HCT116 (cell line): ENCODE data around the gene THSD4. TPM values are rescaled to one million over a fixed set of nuclear protein-coding genes. Genes with fewer than 3 reads are reported as not detected.

Source experiments
- ATAC-seq: fragments of 200-7000 bp; cut with Tn5 transposase; 2 replicates; pipeline ENCODE4 v1.9.1; 2020; ENCODE audit warnings: mild to moderate bottlenecking, moderate library complexity
- BruUV-seq: library from RNA; stranded (reverse); fragments of 400-500 nt; replicated peaks from 2 replicates; lab custom pipeline; 2021; lab: Mats Ljungman, UMichigan
- CTCF ChIA-PET: fragments of 300-600 bp; sonication (Branson Sonifier 250); formaldehyde crosslinking; loops from one replicate; lab custom pipeline; 2021; ENCODE audit warnings: antibody characterized with exemption; lab: Charles Lee
- POLR2A ChIA-PET: fragments of 300-600, 350-600 bp; sonication (Branson Sonifier 250); formaldehyde crosslinking; loops from one replicate; lab custom pipeline; 2021; ENCODE audit warnings: antibody characterized with exemption; lab: Charles Lee
- RAD21 ChIA-PET, 2 experiments: fragments of 300-600 bp; sonication (Branson Sonifier 250); formaldehyde crosslinking; loops; one replicate each; lab custom pipeline; 2023; ENCODE audit warnings: low total read pairs in 2 of 2; ENCODE audit not compliant: uncharacterized antibody in 2 of 2, unreplicated experiment in 2 of 2, low non-redundant PET in 1 of 2; lab: Charles Lee
- DNase-seq: peaks from one replicate; pipeline ENCODE4 v3.0.0-alpha.2; 2010; ENCODE audit warnings: low read depth, low spot score
- H2AFZ ChIP-seq: fragments of 200-600 bp; shearing (Covaris generic), sonication (generic); 2 replicates; pipeline ENCODE4 v1.6.1; 2017; ENCODE audit warnings: low read depth, mixed run types, mixed read lengths, antibody characterized with exemption, low read length; ENCODE audit not compliant: poor library complexity, severe bottlenecking
- H3K27ac ChIP-seq: 2 replicates; pipeline ENCODE4 v1.5.1; 2012; ENCODE audit warnings: low read depth, low read length
- H3K27me3 ChIP-seq: fragments of 200-600 bp; sonication (generic); 2 replicates; pipeline ENCODE4 v1.6.1; 2016; ENCODE audit warnings: mixed run types, low read length, mixed read lengths; ENCODE audit not compliant: insufficient read depth
- H3K36me3 ChIP-seq, 2 experiments: fragments of 200-500 bp in 1 of 2; fragments of 200-600 bp in 1 of 2; sonication (Bioruptor generic) in 1 of 2; sonication (generic) in 1 of 2; 2 replicates each; pipeline versions ENCODE4 v1.5.1 to v1.6.1; 2014 to 2016; ENCODE audit warnings: low read length in 2 of 2, inconsistent platforms in 1 of 2, mixed read lengths in 1 of 2, mixed run types in 1 of 2; ENCODE audit not compliant: insufficient read depth in 2 of 2, control insufficient read depth in 1 of 2
- H3K4me1 ChIP-seq, 2 experiments: fragments of 200-600 bp in 1 of 2; sonication (generic) in 1 of 2; 2 replicates each; pipeline versions ENCODE4 v1.5.1 to v1.6.1; 2012 to 2017; ENCODE audit warnings: low read length in 2 of 2, inconsistent platforms in 1 of 2, mild to moderate bottlenecking in 1 of 2, mixed read lengths in 1 of 2, mixed run types in 1 of 2, moderate library complexity in 1 of 2; ENCODE audit not compliant: insufficient read depth in 2 of 2, control insufficient read depth in 1 of 2
- H3K4me2 ChIP-seq: fragments of 200-600 bp; sonication (generic); 2 replicates; pipeline ENCODE4 v1.6.1; 2017; ENCODE audit warnings: mixed run types, low read length, mixed read lengths
- H3K4me3 ChIP-seq, 2 experiments: fragments of 200-600 bp in 1 of 2; sonication (generic) in 1 of 2; replicated peaks in 1 of 2; 2 replicates each; pipeline ENCODE4 v1.5.1; 2011 to 2016; ENCODE audit warnings: low read length in 2 of 2, control low read depth in 1 of 2, low read depth in 1 of 2, mild to moderate bottlenecking in 1 of 2, mixed read lengths in 1 of 2, mixed run types in 1 of 2
- H3K79me2 ChIP-seq: fragments of 200-600 bp; sonication (generic); 2 replicates; pipeline ENCODE4 v1.6.1; 2017; ENCODE audit warnings: mild to moderate bottlenecking, mixed run types, low read length, moderate library complexity, mixed read lengths; ENCODE audit not compliant: insufficient read depth
- H3K9ac ChIP-seq: fragments of 200-600 bp; sonication (generic); 2 replicates; pipeline ENCODE4 v1.6.1; 2016; ENCODE audit warnings: low read length, mixed read lengths
- H3K9me2 ChIP-seq: fragments of 200-600 bp; sonication (generic), shearing (Covaris generic); 2 replicates; pipeline ENCODE4 v1.6.1; 2017; ENCODE audit warnings: mixed run types, mild to moderate bottlenecking, moderate library complexity; ENCODE audit not compliant: insufficient read depth
- H3K9me3 ChIP-seq, 2 experiments: fragments of 200-500 bp in 1 of 2; fragments of 200-600 bp in 1 of 2; sonication (Bioruptor generic) in 1 of 2; sonication (generic) in 1 of 2; 2 replicates each; pipeline ENCODE4 v1.6.1; 2014 to 2017; ENCODE audit warnings: low read length in 2 of 2, mixed read lengths in 2 of 2, inconsistent platforms in 1 of 2, low read depth in 1 of 2, mild to moderate bottlenecking in 1 of 2, mixed run types in 1 of 2, moderate library complexity in 1 of 2; ENCODE audit not compliant: control insufficient read depth in 1 of 2, insufficient read depth in 1 of 2
- H4K20me1 ChIP-seq: fragments of 200-600 bp; sonication (generic), shearing (Covaris generic); 2 replicates; pipeline ENCODE4 v1.6.1; 2017; ENCODE audit warnings: mixed run types, mild to moderate bottlenecking, moderate library complexity; ENCODE audit not compliant: insufficient read depth
- ATF3 ChIP-seq: IDR thresholded peaks from 2 replicates; pipeline ENCODE4 v1.6.1; 2012
- CBX3 ChIP-seq: IDR thresholded peaks from 2 replicates; pipeline ENCODE4 v1.6.1; 2012; ENCODE audit warnings: low read depth
- CTCF ChIP-seq, 3 experiments: fragments of 200-600 bp in 1 of 3; sonication (generic) in 1 of 3; IDR thresholded peaks in 2 of 3; conservative IDR thresholded peaks in 1 of 3; 2 replicates each; pipeline ENCODE4 v1.5.1; 2012 to 2017; ENCODE audit warnings: low read depth in 2 of 3, low read length in 2 of 3, antibody characterized with exemption in 1 of 3, borderline replicate concordance in 1 of 3, control low read depth in 1 of 3, mild to moderate bottlenecking in 1 of 3, mixed read lengths in 1 of 3, mixed run types in 1 of 3, moderate library complexity in 1 of 3; ENCODE audit not compliant: insufficient read depth in 1 of 3
- EGR1 ChIP-seq: IDR thresholded peaks from 2 replicates; pipeline ENCODE4 v1.6.1; 2012; ENCODE audit warnings: low read depth
- ELF1 ChIP-seq: IDR thresholded peaks from 2 replicates; pipeline ENCODE4 v1.6.1; 2012; ENCODE audit warnings: low read depth, borderline replicate concordance
- EZH2 ChIP-seq: fragments of 200-600 bp; sonication (generic); IDR thresholded peaks from 2 replicates; pipeline ENCODE4 v1.6.1; 2017; ENCODE audit warnings: antibody characterized with exemption, mixed run types
- EZH2phosphoT487 ChIP-seq: fragments of 200-600 bp; IDR thresholded peaks from 2 replicates; pipeline ENCODE4 v1.6.1; 2018; ENCODE audit warnings: antibody characterized with exemption, borderline replicate concordance
- JUND ChIP-seq: IDR thresholded peaks from 2 replicates; pipeline ENCODE4 v1.6.1; 2012
- MAX ChIP-seq: IDR thresholded peaks from 2 replicates; pipeline ENCODE4 v1.6.1; 2012
- POLR2A ChIP-seq: IDR thresholded peaks from 2 replicates; pipeline ENCODE4 v1.7.0; 2011; ENCODE audit warnings: borderline replicate concordance; ENCODE audit not compliant: insufficient read depth, insufficient read length; ENCODE audit errors: extremely low read depth
- POLR2AphosphoS5 ChIP-seq: IDR thresholded peaks from 2 replicates; pipeline ENCODE4 v1.6.1; 2011; ENCODE audit warnings: mild to moderate bottlenecking, low read depth, low read length, moderate library complexity
- RAD21 ChIP-seq: IDR thresholded peaks from 2 replicates; pipeline ENCODE4 v1.6.1; 2012; ENCODE audit warnings: low read depth, mild to moderate bottlenecking
- REST ChIP-seq: IDR thresholded peaks from 2 replicates; pipeline ENCODE4 v1.6.1; 2012; ENCODE audit warnings: low read depth
- SRF ChIP-seq: IDR thresholded peaks from 2 replicates; pipeline ENCODE4 v1.6.1; 2012; ENCODE audit warnings: low read depth
- TCF7L2 ChIP-seq: IDR thresholded peaks from 2 replicates; pipeline ENCODE4 v1.7.0; 2011; ENCODE audit warnings: borderline replicate concordance, inconsistent platforms; ENCODE audit not compliant: insufficient read depth, insufficient read length; ENCODE audit errors: extremely low read depth
- YY1 ChIP-seq: IDR thresholded peaks from 2 replicates; pipeline ENCODE4 v1.6.1; 2011; ENCODE audit warnings: low read length, low read depth, moderate library complexity, mild to moderate bottlenecking; ENCODE audit not compliant: insufficient replicate concordance; ENCODE audit errors: extremely low read depth
- ZFX ChIP-seq: fragments of 450-650 bp; IDR thresholded peaks from 2 replicates; pipeline ENCODE4 v1.6.1; 2017
- ZNF274 ChIP-seq: fragments of 200-500 bp; sonication (Bioruptor generic); IDR thresholded peaks from 2 replicates; pipeline ENCODE4 v1.6.1; 2014; ENCODE audit warnings: mild to moderate bottlenecking, low read depth, low read length, inconsistent platforms
- intact Hi-C: fragments of 100-400 bp; cut with micrococcal nuclease; formaldehyde crosslinking; loops from 2 replicates; pipeline ENCODE4 v1.10.0; 2022
- total RNA-seq: library from RNA; stranded (reverse); gene quantifications from one replicate; pipeline ENCODE4 v1.2.1, GENCODE V29; 2021; ENCODE audit not compliant: unreplicated experiment

Gene THSD4
- total RNA-seq, 1 experiment from 2014 or later: 30.5 TPM

GRCh38 chr15:71656425-71656824 is 541.2 kb downstream of the THSD4 start:
- H3K27me3 ChIP-seq: no peaks in the 10 kb centered on the region
- no peaks in the 10 kb centered on the region for H3K9me2 ChIP-seq
- H3K4me2 ChIP-seq: no peak overlapping the region
- no peak for ATAC-seq
- CTCF ChIA-PET: no interaction called here
- no peaks in the 10 kb centered on the region for H3K4me1 ChIP-seq
- H3K36me3 ChIP-seq: no peaks in the 10 kb centered on the region
- RAD21 ChIA-PET: no interaction called here
- BruUV-seq: no TSS peak
- H3K27ac ChIP-seq: no peak overlapping the region
- no peak overlapping the region for H2AFZ ChIP-seq
- intact Hi-C loops: no loop called here
- TF ChIP-seq JUND (no peak), REST (no peak), POLR2AphosphoS5 (no peak), MAX (no peak), YY1 (no peak), ELF1 (no peak), TCF7L2 (no peak), SRF (no peak), EZH2 (no peak), POLR2A (no peak), RAD21 (no peak), ZFX (no peak), ATF3 (no peak), CTCF (IDR thresholded peaks at IDR 0.05 in 2 of 3, conservative IDR thresholded peaks at IDR 0.05 in 1 of 3; ENCODE audit: borderline replicate concordance in 1 of 3, insufficient read depth in 1 of 3, low read depth in 2 of 3, low read length in 2 of 3) (no peak), CBX3 (no peak), ZNF274 (no peak), EGR1 (no peak), EZH2phosphoT487 (no peak)
- no peaks in the 10 kb centered on the region for H4K20me1 ChIP-seq
- no peaks in the 10 kb centered on the region for H3K79me2 ChIP-seq
- no peak for DNase-seq
- no peak overlapping the region for H3K4me3 ChIP-seq
- no peaks in the 10 kb centered on the region for H3K9me3 ChIP-seq
- POLR2A ChIA-PET: no interaction called here
- no peak overlapping the region for H3K9ac ChIP-seq
